GM12874 (cell line): ENCODE measurements around the gene POLD3.

Experiments
- TF ChIP-seq, protein P1 (sequence below): IDR thresholded peaks from 2 replicates; pipeline ENCODE4 v1.5.1; 2011; ENCODE audit warnings: low read depth, mild to moderate bottlenecking, control low read depth, low read length, moderate library complexity; ENCODE audit not compliant: insufficient read depth

POLD3 gene

GRCh38 chr11:74627381-74627780 is 35.0 kb downstream of the POLD3 start:
- TF ChIP-seq, protein P1, sequence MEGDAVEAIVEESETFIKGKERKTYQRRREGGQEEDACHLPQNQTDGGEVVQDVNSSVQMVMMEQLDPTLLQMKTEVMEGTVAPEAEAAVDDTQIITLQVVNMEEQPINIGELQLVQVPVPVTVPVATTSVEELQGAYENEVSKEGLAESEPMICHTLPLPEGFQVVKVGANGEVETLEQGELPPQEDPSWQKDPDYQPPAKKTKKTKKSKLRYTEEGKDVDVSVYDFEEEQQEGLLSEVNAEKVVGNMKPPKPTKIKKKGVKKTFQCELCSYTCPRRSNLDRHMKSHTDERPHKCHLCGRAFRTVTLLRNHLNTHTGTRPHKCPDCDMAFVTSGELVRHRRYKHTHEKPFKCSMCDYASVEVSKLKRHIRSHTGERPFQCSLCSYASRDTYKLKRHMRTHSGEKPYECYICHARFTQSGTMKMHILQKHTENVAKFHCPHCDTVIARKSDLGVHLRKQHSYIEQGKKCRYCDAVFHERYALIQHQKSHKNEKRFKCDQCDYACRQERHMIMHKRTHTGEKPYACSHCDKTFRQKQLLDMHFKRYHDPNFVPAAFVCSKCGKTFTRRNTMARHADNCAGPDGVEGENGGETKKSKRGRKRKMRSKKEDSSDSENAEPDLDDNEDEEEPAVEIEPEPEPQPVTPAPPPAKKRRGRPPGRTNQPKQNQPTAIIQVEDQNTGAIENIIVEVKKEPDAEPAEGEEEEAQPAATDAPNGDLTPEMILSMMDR = no peak

GRCh38 chr11:74630043-74630442 is 37.7 kb downstream of the POLD3 start:
- TF ChIP-seq, protein P1 = no peak

DNA sequence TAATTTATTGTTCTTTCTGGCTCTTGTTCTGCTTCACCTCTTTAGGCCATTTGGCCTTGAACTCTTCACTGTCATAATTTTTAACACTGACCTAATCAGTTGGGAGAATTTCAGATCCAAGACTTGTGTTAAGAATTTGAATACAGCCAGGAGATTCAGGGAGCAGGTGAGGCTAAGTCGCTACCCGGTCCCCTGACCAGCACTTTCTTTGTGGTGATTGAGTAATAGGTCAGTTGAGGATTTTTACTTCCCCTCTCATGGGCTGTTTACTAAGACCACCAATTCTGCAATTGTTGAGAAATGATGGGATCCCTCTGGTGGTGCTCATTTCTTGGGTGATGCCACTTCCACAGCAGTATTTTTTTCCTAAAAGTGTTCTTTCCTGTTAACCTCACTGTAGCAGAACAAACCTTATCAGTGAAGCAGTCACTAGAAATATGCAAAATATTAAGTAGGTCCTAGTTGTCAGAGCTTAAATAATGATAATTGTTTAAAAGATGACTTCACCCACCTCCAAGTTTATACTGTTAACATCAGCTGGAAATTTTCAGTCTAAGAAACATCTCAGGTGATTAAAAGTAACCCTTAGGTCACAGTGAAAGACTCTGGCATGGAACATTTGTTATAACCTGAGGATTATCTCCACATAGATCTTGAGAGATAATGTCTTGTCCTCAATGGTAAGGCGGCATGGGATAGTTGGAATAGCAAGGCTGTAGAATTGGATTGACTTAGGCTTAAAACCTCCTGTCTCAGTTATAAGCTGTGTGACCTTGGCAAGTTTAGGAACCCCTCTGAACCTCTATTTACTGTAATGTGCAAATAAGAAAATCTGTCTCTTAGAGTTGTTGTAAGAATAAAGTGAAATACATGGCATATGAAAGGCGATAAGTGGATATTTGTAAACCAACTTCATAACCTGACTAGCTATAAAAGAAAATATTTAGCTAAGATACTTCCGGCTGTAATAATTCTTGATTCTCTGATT is 41.3 kb downstream of the POLD3 start:
- TF ChIP-seq, protein P1 = no peak

DNA sequence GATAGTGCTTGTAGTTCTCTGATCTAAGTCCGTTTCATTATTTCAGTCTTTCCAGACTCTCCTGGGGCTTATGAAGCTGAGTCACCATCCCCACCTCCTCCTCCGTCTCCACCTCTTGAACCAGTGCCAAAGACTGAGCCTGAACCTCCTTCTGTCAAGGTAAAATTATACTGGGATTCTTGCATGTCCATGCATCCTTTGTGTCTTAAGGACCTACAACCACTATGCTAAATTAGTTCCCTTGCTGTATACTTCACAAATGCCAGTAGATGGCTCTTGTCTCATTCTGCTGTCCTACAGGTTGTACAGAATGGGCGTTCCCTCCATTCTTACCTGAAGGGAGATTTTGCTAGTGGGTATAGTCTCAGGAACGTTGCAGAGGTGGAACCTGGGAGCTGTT is 42.2 kb downstream of the POLD3 start:
- TF ChIP-seq, protein P1 = no peak

DNA sequence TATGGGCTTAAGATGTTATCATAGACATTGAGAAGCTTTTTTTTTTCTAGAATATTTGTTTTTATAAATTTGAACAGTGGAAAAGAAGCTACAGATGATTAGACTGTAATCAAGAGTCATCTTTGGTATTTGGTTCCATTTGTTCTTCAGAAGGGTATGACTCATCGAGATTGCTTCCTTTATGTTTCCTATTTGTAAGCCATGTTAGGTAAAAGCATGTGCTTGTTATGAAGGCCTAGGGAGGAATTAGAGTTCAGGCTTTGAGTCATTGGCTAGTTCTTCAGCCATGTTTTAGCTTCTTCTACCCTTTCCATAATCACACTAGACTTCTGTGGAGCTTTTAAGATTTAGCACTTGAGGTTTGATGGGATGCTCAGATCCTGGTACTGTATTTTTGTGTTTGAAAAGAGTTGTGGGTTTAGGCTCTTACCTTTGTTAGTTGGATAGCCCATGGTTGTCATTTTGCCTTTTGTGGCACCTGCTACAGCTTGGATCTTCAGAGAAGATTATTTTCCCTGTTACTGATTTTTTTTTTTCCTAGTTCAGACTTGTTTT is 44.3 kb downstream of the POLD3 start:
- TF ChIP-seq, protein P1 = no peak

GRCh38 chr11:74637700-74638099 is 45.3 kb downstream of the POLD3 start:
- TF ChIP-seq, protein P1 = no peak

DNA sequence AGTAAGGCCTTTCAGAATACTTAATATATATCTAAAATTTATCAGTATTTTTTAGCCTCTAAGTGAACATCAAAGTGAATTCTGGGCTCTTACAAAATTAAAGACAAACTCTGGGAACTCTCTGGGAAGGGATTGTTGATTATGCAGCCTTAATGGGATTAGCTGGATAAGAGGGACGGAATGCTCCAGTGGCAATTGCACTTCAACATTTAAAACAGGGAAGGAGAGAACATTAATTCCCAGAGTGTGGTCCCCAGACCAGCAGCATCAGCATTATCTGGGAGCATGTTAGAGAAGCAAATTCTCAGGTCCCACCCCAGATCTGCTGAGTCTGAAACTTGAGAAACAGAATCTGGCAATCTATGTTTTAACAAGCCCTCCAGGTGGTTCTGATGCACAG is 46.5 kb downstream of the POLD3 start:
- TF ChIP-seq, protein P1 = no peak
